AG08396 (cell line): ENCODE measurements around the gene KRT1.
"Not testable (repeated sequence)": the region's sequence is repeated elsewhere in the genome, so short reads cannot be mapped to it uniquely, and the experiment has no call there.

Source experiments
- DNase-seq: peaks from one replicate; pipeline ENCODE4 v3.0.0; 2012; ENCODE audit warnings: low spot score, mixed read lengths

KRT1 gene

GRCh38 chr12:52680363-52680762 is at the start of gene KRT1:
KRT1 (minus strand) TSS chr12:52680407; CDS start chr12:52680348, 59 bp downstream.
- DNase-seq = no peak

- no peak for DNase-seq
Measured at GRCh38 chr12:52729147-52729546, 48.9 kb upstream of the KRT1 start.

- DNase-seq = no peak
Measured at GRCh38 chr12:52728374-52728773, 48.2 kb upstream of the KRT1 start.

- no peak for DNase-seq
Measured at GRCh38 chr12:52727037-52727436, 46.8 kb upstream of the KRT1 start.

GRCh38 chr12:52726451-52726850 is 46.2 kb upstream of the KRT1 start:
- DNase-seq = no peak

- no peak for DNase-seq
Measured at GRCh38 chr12:52724384-52724783, 44.2 kb upstream of the KRT1 start.

GRCh38 chr12:52722680-52723079 is 42.5 kb upstream of the KRT1 start:
- DNase-seq = no peak

- no peak for DNase-seq
Measured at GRCh38 chr12:52721838-52722470, 41.7 kb upstream of the KRT1 start.

- DNase-seq = no peak
Measured at GRCh38 chr12:52720365-52720886, 40.2 kb upstream of the KRT1 start.

GRCh38 chr12:52716061-52716460 is 35.9 kb upstream of the KRT1 start:
- DNase-seq = no peak

GRCh38 chr12:52715416-52715815 is 35.2 kb upstream of the KRT1 start:
- no peak for DNase-seq

- no peak for DNase-seq
Measured at GRCh38 chr12:52714887-52715281, 34.7 kb upstream of the KRT1 start.

GRCh38 chr12:52713960-52714886 is 34.0 kb upstream of the KRT1 start:
- no peak for DNase-seq

GRCh38 chr12:52712122-52712521 is 31.9 kb upstream of the KRT1 start:
- DNase-seq = not testable (repeated sequence)

GRCh38 chr12:52710730-52711129 is 30.5 kb upstream of the KRT1 start:
- DNase-seq = no peak

- DNase-seq = no peak
Measured at GRCh38 chr12:52708010-52708409, 27.8 kb upstream of the KRT1 start.

- DNase-seq = no peak
Measured at GRCh38 chr12:52704464-52704863, 24.3 kb upstream of the KRT1 start.

GRCh38 chr12:52703878-52704277 is 23.7 kb upstream of the KRT1 start:
- DNase-seq = no peak

GRCh38 chr12:52703424-52703823 is 23.2 kb upstream of the KRT1 start, which contains the start of gene KRT77:
KRT77 (minus strand) TSS chr12:52703524; CDS start chr12:52703434, 90 bp downstream.
- DNase-seq = no peak

GRCh38 chr12:52702338-52702737 is 22.1 kb upstream of the KRT1 start:
- no peak for DNase-seq

- DNase-seq = no peak
Measured at GRCh38 chr12:52701281-52701680, 21.1 kb upstream of the KRT1 start.

GRCh38 chr12:52699960-52700359 is 19.8 kb upstream of the KRT1 start:
- DNase-seq = no peak

- no peak for DNase-seq
Measured at GRCh38 chr12:52699373-52699772, 19.2 kb upstream of the KRT1 start.
